Testis (tissue), 3 donors: ENCODE measurements around the gene COA6. TPM values are rescaled to one million over a fixed set of nuclear protein-coding genes. Genes with fewer than 3 reads are reported as not detected.

Experiments used
- DNase-seq: peaks from one replicate; pipeline ENCODE4 v3.0.0-alpha.2; 2019
- H3K27ac ChIP-seq, 2 donors: fragments of 200-600 bp; sonication (generic); one replicate each; pipeline ENCODE4 v1.5.1; 2019
- H3K27me3 ChIP-seq: fragments of 200-600 bp; sonication (generic); one replicate; pipeline ENCODE4 v1.5.1; 2019
- H3K36me3 ChIP-seq: fragments of 200-600 bp; sonication (generic); one replicate; pipeline ENCODE4 v1.5.1; 2017; ENCODE audit warnings: low read depth; ENCODE audit errors: missing control alignments
- H3K4me1 ChIP-seq: fragments of 200-600 bp; sonication (generic); one replicate; pipeline ENCODE4 v1.5.1; 2019
- H3K4me3 ChIP-seq, 2 donors: fragments of 200-600 bp; sonication (generic); one replicate each; pipeline ENCODE4 v1.5.1; 2017 to 2019
- H3K9me3 ChIP-seq: fragments of 200-600 bp; sonication (generic); one replicate; pipeline ENCODE4 v1.5.1; 2017
- CTCF ChIP-seq, 3 experiments: fragments of 450-650 bp in 2 of 3; fragments of 200-600 bp in 1 of 3; sonication (generic) in 1 of 3; IDR thresholded peaks; one replicate each; pipeline ENCODE4 v1.5.1; 2016 to 2019; ENCODE audit warnings: antibody characterized with exemption in 3 of 3, mild to moderate bottlenecking in 2 of 3, moderate library complexity in 1 of 3
- POLR2A ChIP-seq: fragments of 450-650 bp; IDR thresholded peaks from one replicate; pipeline ENCODE4 v1.6.1; 2017; ENCODE audit warnings: antibody characterized with exemption, mild to moderate bottlenecking, moderate library complexity
- WGBS, 2 donors: methylation state at CpG; one replicate each; pipeline ENCODE4 v1.1.5; 2018; 5-methylcytosine and 5-hydroxymethylcytosine counted together
- intact Hi-C: fragments of 100-400 bp; cut with DNase I; formaldehyde crosslinking; loops from one replicate; pipeline ENCODE4 v1.15.1; 2023; ENCODE audit warnings: low total_unique reads
- polyA plus RNA-seq: library from polyadenylated mRNA; stranded (reverse); fragments of 350-450 nt; fragmentation: Illumina TruSeq; extraction: RNeasy Lipid Tissue Mini Kit (QIAGEN cat#74804); gene quantifications from one replicate; pipeline ENCODE4 v1.2.3, GENCODE V29; 2014; ENCODE audit warnings: low read depth, low replicate concordance; ENCODE audit not compliant: insufficient read depth
- total RNA-seq, 2 donors: library from RNA; depleted of rRNA; stranded (reverse); fragments of >200 nt; gene quantifications; one replicate each; pipeline ENCODE4 v1.2.3, GENCODE V29; 2016

The COA6 gene
- total and polyA plus RNA-seq, 3 donors from 2014 or later: 9.7 to 18.2 (median 11.1) TPM

DNA sequence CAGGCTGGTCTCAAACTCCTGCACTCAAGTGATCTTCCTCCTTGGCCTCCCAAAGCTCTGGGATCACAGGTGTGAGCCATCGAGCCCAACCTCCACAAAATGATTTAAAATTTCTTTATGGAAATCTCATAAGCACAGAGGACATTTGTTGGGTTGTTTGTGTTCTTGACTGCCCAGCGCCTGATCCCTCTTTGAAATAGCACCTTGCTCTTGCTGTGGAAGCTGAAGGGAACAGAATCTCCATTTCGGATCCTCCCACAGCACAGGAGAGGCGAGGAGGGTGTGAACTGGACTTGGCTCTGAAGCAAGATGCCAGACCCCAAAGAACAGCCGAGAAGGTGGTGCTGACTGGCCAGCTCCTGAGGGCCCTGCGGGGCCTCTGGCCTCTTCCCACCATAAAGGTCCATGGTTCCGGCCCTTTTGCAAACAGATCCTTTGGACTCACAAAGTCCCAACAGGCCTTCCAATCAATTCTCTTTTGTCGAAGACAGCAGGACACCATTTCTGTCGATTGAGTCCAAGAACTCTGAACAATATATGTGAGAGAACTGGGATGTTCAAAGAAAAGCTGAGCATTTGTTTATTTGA, 45.6 kb upstream of the COA6 start:
- 65 to 76% methylated on average over 6 to 9 of the region's 9 CpGs for WGBS, 2 donors
- no peaks in the 10 kb centered on the region for H3K9me3 ChIP-seq
- no peak overlapping the region for H3K4me3 ChIP-seq
- no peak for TF ChIP-seq POLR2A
- no peak for TF ChIP-seq CTCF (IDR thresholded peaks at IDR 0.05)
- H3K4me1 ChIP-seq: no peaks in the 10 kb centered on the region
- no peak for DNase-seq
- H3K27ac ChIP-seq: no peak overlapping the region
- no peaks in the 10 kb centered on the region for H3K36me3 ChIP-seq
- intact Hi-C loops: no loop called here
- no peaks in the 10 kb centered on the region for H3K27me3 ChIP-seq

GRCh38 chr1:234330843-234331215, 42.4 kb upstream of the COA6 start:
- Histone ChIP-seq H3K27me3 (no peaks in the 10 kb centered on the region), H3K4me1 (no peaks in the 10 kb centered on the region), H3K9me3 (no peaks in the 10 kb centered on the region), H3K4me3 (no peak overlapping the region), H3K36me3 (no peaks in the 10 kb centered on the region), H3K27ac (no peak overlapping the region)
- intact Hi-C loops: no loop called here
- no peak for DNase-seq
- TF ChIP-seq POLR2A (no peak), CTCF (IDR thresholded peaks at IDR 0.05) (no peak)
- WGBS, 2 donors: 83 to 87% methylated on average over 4 of the region's 4 CpGs

GRCh38 chr1:234331507-234331906, 41.7 kb upstream of the COA6 start:
- no peaks in the 10 kb centered on the region for H3K9me3 ChIP-seq
- no peak overlapping the region for H3K27ac ChIP-seq
- no peak for DNase-seq
- H3K4me1 ChIP-seq: no peaks in the 10 kb centered on the region
- TF ChIP-seq POLR2A (no peak), CTCF (IDR thresholded peaks at IDR 0.05) (no peak)
- no peak overlapping the region for H3K4me3 ChIP-seq
- intact Hi-C loops: no loop called here
- no peaks in the 10 kb centered on the region for H3K27me3 ChIP-seq
- 79 to 82% methylated on average over 2 of the region's 2 CpGs for WGBS, 2 donors
- H3K36me3 ChIP-seq: no peaks in the 10 kb centered on the region

DNA sequence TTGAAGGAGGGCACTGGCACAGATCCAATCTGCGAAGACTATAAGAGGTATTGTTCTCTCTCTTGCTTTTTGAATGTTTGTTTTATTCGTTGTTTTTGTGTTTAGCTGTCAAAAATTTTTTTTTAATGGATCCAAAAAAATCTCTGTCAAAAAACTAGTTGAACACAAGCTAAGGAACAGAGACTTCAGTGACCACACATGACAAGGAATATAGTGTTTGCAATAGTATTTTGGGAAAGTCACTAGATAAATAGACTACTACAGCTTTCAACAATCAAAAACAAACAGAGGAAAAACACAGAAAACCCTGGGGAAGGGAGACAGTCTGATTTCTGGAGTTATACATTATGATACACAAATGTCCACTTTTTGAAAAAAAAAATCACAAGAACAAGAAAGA, 36.9 kb upstream of the COA6 start:
- Histone ChIP-seq H3K9me3 (no peaks in the 10 kb centered on the region), H3K27ac (no peak overlapping the region), H3K4me3 (no peak overlapping the region), H3K36me3 (no peaks in the 10 kb centered on the region), H3K27me3 (no peaks in the 10 kb centered on the region), H3K4me1 (no peaks in the 10 kb centered on the region)
- TF ChIP-seq POLR2A: no peak
- TF ChIP-seq CTCF (IDR thresholded peaks at IDR 0.05): no peak
- intact Hi-C loops: no loop called here
- WGBS, 2 donors: 89 to 90% methylated on average over 2 of the region's 2 CpGs
- DNase-seq: no peak

GRCh38 chr1:234337233-234337632, 36.0 kb upstream of the COA6 start:
- H3K27me3 ChIP-seq: no peaks in the 10 kb centered on the region
- H3K27ac ChIP-seq: no peak overlapping the region
- TF ChIP-seq CTCF (IDR thresholded peaks at IDR 0.05): no peak
- H3K9me3 ChIP-seq: no peaks in the 10 kb centered on the region
- no peaks in the 10 kb centered on the region for H3K36me3 ChIP-seq
- no peak overlapping the region for H3K4me3 ChIP-seq
- WGBS, 2 donors: 92 to 95% methylated on average over 1 of the region's 1 CpG
- intact Hi-C loops: no loop called here
- no peaks in the 10 kb centered on the region for H3K4me1 ChIP-seq
- no peak for DNase-seq
